GM18873 (cell line): ENCODE data around the gene SMIM29.
A peak's percentile ranks its signal among the peaks of the same experiment; 100 is the strongest.

Experiments
- ATAC-seq: cut with Tn5 transposase; IDR thresholded peaks from one replicate; pipeline ENCODE4 v1.9.1; 2021; ENCODE audit warnings: mild to moderate bottlenecking, moderate library complexity, moderate number of reproducible peaks; ENCODE audit not compliant: unreplicated experiment, low FRiP score

Gene SMIM29

GRCh38 chr6:34230653-34231371 is 18.0 kb downstream of the SMIM29 start:
- no peak for ATAC-seq

DNA sequence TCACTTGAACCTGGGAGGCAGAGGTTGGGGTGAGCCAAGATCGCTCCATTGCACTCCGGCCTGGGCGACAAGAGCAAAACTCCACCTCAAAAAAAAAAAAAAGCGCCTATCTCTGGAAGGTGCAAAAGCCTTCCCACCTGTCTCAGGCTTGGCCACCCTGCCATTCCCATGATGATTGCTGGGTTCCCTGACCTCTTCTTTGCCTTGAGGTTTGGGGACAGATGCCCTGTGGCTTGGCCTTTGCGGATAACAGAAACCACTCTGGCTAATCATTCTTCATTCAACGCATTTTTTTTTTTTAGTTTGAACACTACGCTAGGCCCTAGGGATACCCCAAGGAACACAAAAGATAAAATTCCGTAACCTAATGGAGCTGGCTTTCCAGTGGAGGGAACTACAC is 18.9 kb downstream of the SMIM29 start:
- ATAC-seq = no peak

GRCh38 chr6:34227761-34228421 is 20.9 kb downstream of the SMIM29 start:
- ATAC-seq = no peak

GRCh38 chr6:34226731-34227586 is 21.8 kb downstream of the SMIM29 start:
- no peak for ATAC-seq

- no peak for ATAC-seq
Observed at GRCh38 chr6:34226066-34226465, 22.7 kb downstream of the SMIM29 start.

- ATAC-seq = no peak
Observed at GRCh38 chr6:34225551-34225950, 23.3 kb downstream of the SMIM29 start.

- ATAC-seq = peak; percentile 71
Observed at GRCh38 chr6:34223956-34224940, 24.6 kb downstream of the SMIM29 start.

- no peak for ATAC-seq
Observed at GRCh38 chr6:34223381-34223955, 25.3 kb downstream of the SMIM29 start.

DNA sequence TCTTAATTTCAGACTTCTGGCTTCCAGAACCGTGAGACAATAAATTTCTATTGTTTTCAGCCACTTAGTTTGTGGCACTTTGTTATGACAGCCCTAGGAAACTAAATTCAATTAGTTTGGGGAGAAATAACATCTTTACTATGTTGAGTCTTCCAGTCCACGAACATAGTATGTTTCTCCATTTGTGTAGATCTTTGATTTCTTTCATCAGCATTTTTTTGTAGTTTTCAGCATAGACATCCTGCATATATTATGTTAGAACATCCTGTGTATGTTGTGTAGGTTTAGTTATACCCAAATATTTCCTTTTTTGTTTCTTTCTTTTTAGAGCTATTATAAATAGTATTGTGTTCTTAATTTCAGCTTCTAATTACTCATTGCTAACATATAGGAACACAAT is 30.1 kb downstream of the SMIM29 start:
- no peak for ATAC-seq

DNA sequence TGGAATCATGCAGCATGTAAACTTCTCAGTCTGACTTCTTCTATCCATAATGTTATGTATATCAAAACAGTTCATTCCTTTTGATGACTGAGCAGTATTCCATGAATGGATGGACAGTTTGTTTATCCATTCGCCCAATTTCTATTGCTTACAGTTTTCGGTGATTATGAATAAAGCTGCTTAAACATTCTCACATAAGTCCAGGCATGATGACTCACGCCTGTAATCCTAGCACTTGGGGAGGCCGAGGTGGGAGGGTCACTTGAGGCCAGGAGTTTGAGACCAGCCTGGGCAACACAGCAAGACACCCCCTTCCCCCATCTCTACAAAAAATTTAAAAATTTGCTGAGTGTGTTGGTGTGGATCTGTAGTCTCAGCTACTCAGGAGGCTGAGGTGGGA is 35.0 kb downstream of the SMIM29 start:
- no peak for ATAC-seq

DNA sequence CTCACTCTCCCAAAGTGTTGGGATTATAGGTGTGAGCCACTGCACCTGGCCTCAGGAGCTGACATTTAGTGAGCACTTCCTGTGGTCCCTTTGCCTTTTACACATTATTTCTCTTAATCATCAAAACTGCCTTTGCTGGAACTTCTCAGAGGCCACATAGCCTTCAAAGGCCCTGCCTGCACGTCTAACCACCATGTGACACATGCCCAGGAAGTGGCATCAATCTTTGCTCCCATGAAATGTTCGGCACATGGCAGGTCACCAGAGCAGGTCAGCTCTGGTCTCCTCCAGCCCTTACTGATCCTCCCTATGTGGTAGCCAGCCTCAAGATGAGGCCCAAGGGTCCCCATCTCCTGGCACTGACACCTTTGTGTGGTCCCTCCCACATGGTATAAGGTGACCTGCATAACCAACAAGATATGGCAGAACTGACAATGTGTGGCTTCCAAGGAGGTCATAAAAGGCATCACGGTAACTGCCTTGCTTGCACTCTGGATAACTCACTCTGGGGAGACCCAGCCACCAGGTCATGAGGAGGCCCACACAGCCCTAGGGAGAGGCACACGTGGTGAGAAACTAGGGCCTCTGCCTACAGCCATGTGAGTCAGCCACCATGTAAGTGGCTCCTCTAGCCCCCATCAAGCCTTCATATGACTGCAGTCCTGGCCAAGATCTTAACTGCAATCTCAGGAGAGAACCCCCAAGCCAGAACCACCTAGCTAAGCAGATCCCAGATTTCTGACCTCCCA is 40.9 kb downstream of the SMIM29 start:
- ATAC-seq = no peak

DNA sequence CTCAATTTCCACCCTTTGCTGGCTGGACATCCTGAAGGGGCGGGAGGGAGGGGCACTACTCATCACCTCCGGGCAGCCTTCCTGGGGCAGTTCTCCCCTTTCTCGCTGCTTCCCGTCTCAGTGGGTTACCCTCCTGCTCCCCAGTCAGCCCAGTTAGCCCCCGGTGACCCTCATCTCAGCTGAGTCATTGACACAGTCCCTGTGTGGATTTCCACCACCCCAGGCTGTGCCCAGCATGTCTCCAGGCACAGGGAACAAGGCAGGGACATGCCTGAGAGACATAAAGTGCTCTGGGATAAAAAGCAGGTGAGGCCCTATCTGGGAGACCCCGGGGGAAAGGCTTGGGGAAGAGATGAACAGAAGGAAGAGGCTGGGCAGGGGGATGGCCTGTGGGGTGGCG is 42.1 kb downstream of the SMIM29 start:
- ATAC-seq = no peak

- no peak for ATAC-seq
Observed at GRCh38 chr6:34205916-34206315, 42.9 kb downstream of the SMIM29 start.

- ATAC-seq = no peak
Observed at GRCh38 chr6:34205466-34205865, 43.3 kb downstream of the SMIM29 start.

GRCh38 chr6:34204693-34205092 is 44.1 kb downstream of the SMIM29 start:
- no peak for ATAC-seq

GRCh38 chr6:34202329-34203201 is 46.2 kb downstream of the SMIM29 start:
- ATAC-seq = no peak

DNA sequence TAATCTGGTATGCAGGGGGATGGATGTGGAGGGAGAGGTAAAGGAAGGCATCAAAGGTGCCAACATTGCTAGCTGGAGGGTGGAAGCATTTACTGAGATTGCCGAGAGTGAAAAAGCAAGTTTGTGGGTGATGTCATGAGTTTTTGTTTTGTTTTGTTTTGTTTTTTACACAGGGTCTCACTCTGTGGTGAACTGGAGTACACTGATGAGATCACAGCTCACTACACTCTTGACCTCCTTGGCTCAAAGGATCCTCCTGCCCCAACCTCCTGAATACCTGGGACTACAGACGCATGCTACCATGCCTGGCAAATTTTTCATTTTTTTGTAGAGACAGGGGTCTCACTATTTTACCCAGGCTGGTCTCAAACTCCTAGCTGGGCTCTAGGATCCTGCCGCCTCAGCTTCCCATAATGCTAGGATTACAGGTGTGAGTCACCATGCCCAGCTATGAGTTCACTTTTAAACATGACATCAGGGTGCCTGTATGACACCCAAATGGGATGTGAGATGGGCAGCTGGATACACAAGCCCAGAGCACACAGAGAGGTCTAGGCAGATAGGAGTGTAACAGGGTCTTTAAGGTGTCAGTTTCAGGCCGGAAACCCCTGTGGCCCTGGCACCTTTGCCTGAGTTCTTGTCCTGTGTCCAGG is 47.2 kb downstream of the SMIM29 start:
- ATAC-seq = no peak
